H1 (cell line): ENCODE data around the gene DGKI. TPM values are rescaled to one million over a fixed set of nuclear protein-coding genes. Genes with fewer than 3 reads are reported as not detected.

Experiments
- CTCF ChIA-PET: fragments of 300-600 bp; sonication (Branson Sonifier 250); formaldehyde crosslinking; loops from one replicate; lab custom pipeline; 2021; ENCODE audit not compliant: partially characterized antibody; lab: Charles Lee
- POLR2A ChIA-PET: fragments of 300-600 bp; sonication (Branson Sonifier 250); formaldehyde crosslinking; loops from one replicate; lab custom pipeline; 2021; ENCODE audit warnings: inconsistent platforms; ENCODE audit not compliant: partially characterized antibody; lab: Charles Lee
- DNase-seq, 2 experiments: peaks; one replicate each; pipeline versions ENCODE4 v3.0.0 to v3.0.0-alpha.2; 2010 to 2022; ENCODE audit warnings: low spot score in 2 of 2, low read depth in 1 of 2, mixed read lengths in 1 of 2
- FAIRE-seq: peaks from 2 replicates; lab custom pipeline; 2011; peaks lifted over from hg19 to GRCh38; lab: Jason Lieb, UNC
- H2AFZ ChIP-seq: 2 replicates; pipeline ENCODE4 v1.8.1; 2012; ENCODE audit warnings: low read length, inconsistent platforms
- H2AK5ac ChIP-seq: 2 replicates; pipeline ENCODE4 v1.6.1; 2013; ENCODE audit warnings: low read depth, low read length
- H2BK120ac ChIP-seq: replicated peaks from 2 replicates; pipeline ENCODE3; 2013; ENCODE audit warnings: low read depth, low read length, inconsistent platforms
- H2BK12ac ChIP-seq: 2 replicates; pipeline ENCODE4 v1.6.1; 2013; ENCODE audit warnings: low read depth, low read length
- H2BK15ac ChIP-seq: 2 replicates; pipeline ENCODE4 v1.6.1; 2013; ENCODE audit warnings: low read length
- H2BK20ac ChIP-seq: 2 replicates; pipeline ENCODE4 v1.6.1; 2013; ENCODE audit warnings: low read length
- H2BK5ac ChIP-seq: 2 replicates; pipeline ENCODE4 v1.6.1; 2013; ENCODE audit warnings: low read depth, low read length
- H3K14ac ChIP-seq: 2 replicates; pipeline ENCODE4 v1.6.1; 2013; ENCODE audit warnings: inconsistent platforms; ENCODE audit not compliant: insufficient read length
- H3K18ac ChIP-seq: 2 replicates; pipeline ENCODE4 v1.6.1; 2013; ENCODE audit warnings: low read length; ENCODE audit errors: extremely low read depth
- H3K23ac ChIP-seq: 2 replicates; pipeline ENCODE4 v1.6.1; 2013; ENCODE audit warnings: inconsistent platforms; ENCODE audit not compliant: insufficient read length
- H3K23me2 ChIP-seq: 2 replicates; pipeline ENCODE4 v1.6.1; 2013; ENCODE audit warnings: low read depth, low read length
- H3K27ac ChIP-seq: 2 replicates; pipeline ENCODE4 v1.6.1; 2011; ENCODE audit warnings: low read depth, low read length, inconsistent platforms
- H3K27me3 ChIP-seq, 4 experiments: replicated peaks in 1 of 4; 1 replicate in 1 of 4; 2 replicates in 3 of 4; pipeline versions ENCODE4 v1.6.1 to v1.8.1; 2011 to 2013; ENCODE audit warnings: low read length in 3 of 4, mild to moderate bottlenecking in 3 of 4, inconsistent platforms in 2 of 4, mixed read lengths in 2 of 4, moderate library complexity in 1 of 4; ENCODE audit not compliant: control insufficient read depth in 3 of 4, insufficient read depth in 3 of 4; ENCODE audit errors: extremely low read depth in 1 of 4
- H3K36me3 ChIP-seq, 4 experiments: 2 replicates each; pipeline versions ENCODE4 v1.6.1 to v1.8.1; 2011 to 2013; ENCODE audit warnings: mild to moderate bottlenecking in 4 of 4, low read length in 3 of 4, moderate library complexity in 2 of 4, control low read depth in 1 of 4, inconsistent platforms in 1 of 4; ENCODE audit not compliant: insufficient read depth in 4 of 4, control insufficient read depth in 2 of 4
- H3K4ac ChIP-seq: replicated peaks from 2 replicates; pipeline ENCODE3; 2013; ENCODE audit warnings: low read length, low read depth, mixed read lengths, inconsistent platforms; ENCODE audit not compliant: insufficient read length
- H3K4me1 ChIP-seq, 4 experiments: replicated peaks in 1 of 4; 1 replicate in 1 of 4; 2 replicates in 3 of 4; pipeline versions ENCODE4 v1.6.1 to v1.8.1; 2011 to 2013; ENCODE audit warnings: low read length in 3 of 4, inconsistent platforms in 2 of 4, mixed read lengths in 1 of 4; ENCODE audit not compliant: insufficient read depth in 4 of 4, control insufficient read depth in 3 of 4
- H3K4me2 ChIP-seq, 2 experiments: 2 replicates each; pipeline versions ENCODE4 v1.6.1 to v1.8.1; 2011 to 2013; ENCODE audit warnings: low read depth in 2 of 2, low read length in 2 of 2, control low read depth in 1 of 2, inconsistent platforms in 1 of 2, mild to moderate bottlenecking in 1 of 2; ENCODE audit not compliant: insufficient read depth in 1 of 2
- H3K4me3 ChIP-seq, 4 experiments: fragments of 200-600, 300-600 bp in 1 of 4; sonication (generic), shearing (Covaris generic), sonication (Bioruptor Twin) in 1 of 4; 2 replicates each; pipeline versions ENCODE4 v1.5.1 to v1.8.1; 2011 to 2016; ENCODE audit warnings: low read length in 4 of 4, low read depth in 3 of 4, control low read depth in 2 of 4, inconsistent platforms in 2 of 4, mild to moderate bottlenecking in 2 of 4, mixed read lengths in 1 of 4, moderate library complexity in 1 of 4; ENCODE audit not compliant: insufficient read depth in 2 of 4; ENCODE audit errors: extremely low read depth in 1 of 4
- H3K56ac ChIP-seq: replicated peaks from 2 replicates; pipeline ENCODE3; 2013; ENCODE audit warnings: low read depth, mild to moderate bottlenecking, mixed read lengths, low read length, inconsistent platforms; ENCODE audit not compliant: insufficient read length
- H3K79me1 ChIP-seq: 2 replicates; pipeline ENCODE4 v1.6.1; 2013; ENCODE audit warnings: low read depth, low read length, control low read depth
- H3K79me2 ChIP-seq, 2 experiments: 2 replicates each; pipeline versions ENCODE4 v1.6.1 to v1.8.1; 2012 to 2013; ENCODE audit warnings: low read length in 2 of 2, mild to moderate bottlenecking in 2 of 2, inconsistent platforms in 1 of 2; ENCODE audit not compliant: insufficient read depth in 2 of 2, control insufficient read depth in 1 of 2
- H3K9ac ChIP-seq, 4 experiments: replicated peaks in 1 of 4; 1 replicate in 1 of 4; 2 replicates in 3 of 4; pipeline versions ENCODE4 v1.6.1 to v1.8.1; 2011 to 2013; ENCODE audit warnings: low read depth in 3 of 4, low read length in 3 of 4, control low read depth in 2 of 4, mild to moderate bottlenecking in 2 of 4, moderate library complexity in 2 of 4, inconsistent platforms in 1 of 4; ENCODE audit errors: extremely low read depth in 1 of 4
- H3K9me3 ChIP-seq, 2 experiments: 2 replicates each; pipeline versions ENCODE4 v1.6.1 to v1.8.1; 2012 to 2013; ENCODE audit warnings: mild to moderate bottlenecking in 2 of 2, moderate library complexity in 2 of 2, control low read depth in 1 of 2, inconsistent platforms in 1 of 2, low read depth in 1 of 2, low read length in 1 of 2, mixed read lengths in 1 of 2; ENCODE audit not compliant: insufficient read depth in 2 of 2
- H4K20me1 ChIP-seq, 2 experiments: replicated peaks in 1 of 2; 2 replicates each; pipeline versions ENCODE3 to v1.8.1; 2011 to 2013; ENCODE audit warnings: inconsistent platforms in 2 of 2, low read length in 2 of 2, mild to moderate bottlenecking in 1 of 2; ENCODE audit not compliant: insufficient read depth in 2 of 2, control insufficient read depth in 1 of 2
- H4K5ac ChIP-seq: 2 replicates; pipeline ENCODE4 v1.6.1; 2013; ENCODE audit warnings: low read length, low read depth, mixed read lengths, inconsistent platforms; ENCODE audit not compliant: insufficient read length
- H4K8ac ChIP-seq: 2 replicates; pipeline ENCODE4 v1.8.0; 2013; ENCODE audit warnings: mild to moderate bottlenecking, moderate library complexity, low read length, inconsistent platforms; ENCODE audit not compliant: insufficient read depth; ENCODE audit errors: extremely low read depth
- H4K91ac ChIP-seq: replicated peaks from 2 replicates; pipeline ENCODE3; 2013; ENCODE audit warnings: low read length, mixed read lengths, inconsistent platforms; ENCODE audit not compliant: insufficient read length
- EZH2 ChIP-seq: fragments of 200-600 bp; sonication (generic); IDR thresholded peaks from 2 replicates; pipeline ENCODE4 v1.7.1; 2012; ENCODE audit warnings: low read depth, mild to moderate bottlenecking, moderate library complexity, low read length, inconsistent platforms; ENCODE audit not compliant: severe bottlenecking
- whole genome bisulfite sequencing, 2 experiments: shearing (Covaris generic) in 1 of 2; methylation state at CpG; one replicate each; pipeline versions ENCODE4 v1.1.6 to v1.1.7; 2013 to 2015; ENCODE audit warnings: low lambda C conversion rate in 2 of 2, mixed read lengths in 2 of 2, inconsistent platforms in 1 of 2, low coverage in 1 of 2, missing lambda C conversion rate in 1 of 2; ENCODE audit not compliant: insufficient replicate concordance in 2 of 2, insufficient coverage in 1 of 2, insufficient read length in 1 of 2; ENCODE audit errors: extremely low coverage in 1 of 2, missing lambda C conversion rate in 1 of 2; 5-methylcytosine and 5-hydroxymethylcytosine counted together
- polyA plus RNA-seq, 7 experiments: library from polyadenylated mRNA; depleted of rRNA in 3 of 7; stranded (reverse) in 5 of 7; unstranded in 2 of 7; fragments of >200 nt in 5 of 7; fragments of 200-250 nt in 2 of 7; gene quantifications; 1 replicate in 5 of 7; 2 replicates in 1 of 7; 4 replicates in 1 of 7; pipeline versions ENCODE4 v1.2.1 to v1.2.3, GENCODE V29; 2011 to 2013; ENCODE audit warnings: missing spikeins in 2 of 7, mixed read lengths in 2 of 7
- total RNA-seq: library from RNA; stranded (reverse); fragmentation: NEBNext Ultra II Directional; extraction: Animal tissue kit (Norgen Biotek cat#: 25700); gene quantifications from 2 replicates; pipeline ENCODE4 v1.2.1, GENCODE V29; 2021

Gene DGKI
- total and polyA plus RNA-seq, 2 of the 8 experiments (the other 6 are each of a cell fraction or from before 2014, with no cell fraction given) = 0.20 to 0.71 TPM

DNA sequence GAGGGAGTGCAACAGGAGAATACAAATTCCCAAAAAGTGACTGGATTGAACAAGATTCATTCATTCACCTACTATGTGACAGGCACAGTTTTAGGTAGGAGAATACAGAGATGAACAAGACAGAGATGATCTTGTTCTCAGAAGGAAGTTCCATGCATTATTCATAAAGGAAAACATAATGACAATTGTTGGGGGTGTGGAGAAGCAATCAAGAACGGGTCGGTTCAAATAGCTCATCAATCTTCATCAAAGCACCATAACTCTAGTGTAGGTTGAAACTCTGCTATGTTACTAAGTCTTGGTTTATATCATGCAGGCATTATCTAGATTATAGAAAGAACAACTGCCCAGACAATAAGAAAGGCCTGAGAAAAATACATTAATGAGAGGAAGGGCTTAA is 243.7 kb downstream of the DGKI start:
- Histone ChIP-seq H3K23ac (no peak overlapping the region), H3K79me2 (no peaks in the 10 kb centered on the region), H4K8ac (no peak overlapping the region), H3K4me2 (no peak overlapping the region), H3K9me3 (no peaks in the 10 kb centered on the region), H2BK120ac (no peak overlapping the region), H3K56ac (no peak overlapping the region), H2BK5ac (no peak overlapping the region), H2BK12ac (no peak overlapping the region), H3K27ac (no peak overlapping the region), H4K20me1 (no peaks in the 10 kb centered on the region), H2BK20ac (no peak overlapping the region), H4K91ac (no peak overlapping the region), H3K79me1 (no peaks in the 10 kb centered on the region), H2BK15ac (no peak overlapping the region), H3K9ac (no peak overlapping the region), H4K5ac (no peak overlapping the region), H3K36me3 (no peaks in the 10 kb centered on the region), H3K4ac (no peak overlapping the region), H2AK5ac (no peak overlapping the region), H3K4me1 (no peaks in the 10 kb centered on the region; a peak in 1 of 7 replicates), H3K23me2 (no peaks in the 10 kb centered on the region), H3K14ac (no peak overlapping the region), H3K4me3 (no peak overlapping the region), H2AFZ (no peak overlapping the region), H3K27me3 (no peaks in the 10 kb centered on the region), H3K18ac (no peak overlapping the region)
- ChIA-PET CTCF (interaction anchor here (1.0 to 7.7 kb wide), 2 partner anchors 11 to 23 kb away, joined by 4 to 91 read pairs; no protein-coding TSS in a partner anchor), POLR2A (no interaction called here)
- FAIRE-seq = no peak
- no peak for TF ChIP-seq EZH2
- DNase-seq = no peak
- 83% methylated on average over 2 of the region's 2 CpGs; no CpG with 5 or more reads in 1 of the 2 experiments for WGBS, 2 experiments
